HG03135 (cell line): Measurements from ENCODE around the gene COX19.

Experiments
- ATAC-seq: cut with Tn5 transposase; IDR thresholded peaks from one replicate; pipeline ENCODE4 v1.9.1; 2021; ENCODE audit warnings: mild to moderate bottlenecking, moderate library complexity; ENCODE audit not compliant: unreplicated experiment

Gene COX19

GRCh38 chr7:979886-980571, 4.7 kb upstream of the COX19 start:
- ATAC-seq: no peak

GRCh38 chr7:979151-979550, 3.8 kb upstream of the COX19 start:
- ATAC-seq: no peak

- no peak for ATAC-seq
Measured at GRCh38 chr7:978416-979091, 3.2 kb upstream of the COX19 start.

GRCh38 chr7:978049-978346, 2.6 kb upstream of the COX19 start:
- no peak for ATAC-seq

- no peak for ATAC-seq
Measured at GRCh38 chr7:977326-978048, 2.1 kb upstream of the COX19 start.

- no peak for ATAC-seq
Measured at GRCh38 chr7:976901-977325, 1.6 kb upstream of the COX19 start.

- peak; percentile 1 for ATAC-seq
Measured at GRCh38 chr7:975702-976473, 539 bp upstream of the COX19 start.

GRCh38 chr7:974172-974571, 1.2 kb downstream of the COX19 start:
- no peak for ATAC-seq

- no peak for ATAC-seq
Measured at GRCh38 chr7:973312-973711, 2.0 kb downstream of the COX19 start.

GRCh38 chr7:972676-973309, 2.6 kb downstream of the COX19 start:
- no peak for ATAC-seq

- no peak for ATAC-seq
Measured at GRCh38 chr7:972110-972509, 3.2 kb downstream of the COX19 start.

- no peak for ATAC-seq
Measured at GRCh38 chr7:970744-971143, 4.6 kb downstream of the COX19 start.

GRCh38 chr7:969403-969802, 5.9 kb downstream of the COX19 start:
- ATAC-seq: no peak

GRCh38 chr7:968205-969105, 6.9 kb downstream of the COX19 start:
- no peak for ATAC-seq

- ATAC-seq: no peak
Measured at GRCh38 chr7:967361-968082, 7.8 kb downstream of the COX19 start.

- no peak for ATAC-seq
Measured at GRCh38 chr7:966291-967069, 8.9 kb downstream of the COX19 start.

GRCh38 chr7:964401-965231, 10.7 kb downstream of the COX19 start:
- no peak for ATAC-seq
